Measurements from ENCODE around the gene NPY2R. TPM values are rescaled to one million over a fixed set of nuclear protein-coding genes. Genes with fewer than 3 reads are reported as not detected.

NPY2R gene
- total and polyA plus RNA-seq, 2 of the 13 experiments (the other 11 are each of a cell fraction or from before 2014, with no cell fraction given) = not detected

GRCh38 chr4:155232432-155232831, 24.0 kb downstream of the NPY2R start:
- Histone ChIP-seq H3K4me1 (ENCODE audit: insufficient read depth, low read length) (no peaks in the 10 kb centered on the region), H3K36me3 (replicated peaks in 1 of 2; ENCODE audit: control insufficient read depth in 1 of 2, insufficient read depth in 2 of 2, low read length in 2 of 2) (no peaks in the 10 kb centered on the region), H3K27ac (ENCODE audit: extremely low read length, insufficient read depth, low read length) (no peak overlapping the region), H3K9ac (ENCODE audit: insufficient read depth, low read depth, low read length) (no peak overlapping the region), H3K4me3 (replicated peaks in 1 of 3; ENCODE audit: insufficient read depth in 1 of 3, low read depth in 2 of 3, low read length in 3 of 3) (no peak overlapping the region), H2AFZ (ENCODE audit: low read length) (no peak overlapping the region), H3K27me3 (ENCODE audit: control insufficient read depth in 1 of 2, insufficient read depth in 2 of 2, low read length in 2 of 2) (no peaks in the 10 kb centered on the region), H3K9me3 (ENCODE audit: low read length) (no peaks in the 10 kb centered on the region), H3K4me2 (ENCODE audit: low read depth, low read length) (no peak overlapping the region), H4K20me1 (ENCODE audit: insufficient read depth, low read length) (no peaks in the 10 kb centered on the region), H3K79me2 (ENCODE audit: insufficient read depth, low read length) (no peaks in the 10 kb centered on the region)
- no peak for ATAC-seq
- in situ Hi-C loops (cut with HindIII; ENCODE audit: extremely low pct_ligation_motif_present, low pct_unique_long_range_greater_than_20kb) = no loop called here
- TF ChIP-seq KMT2B (CRISPR knock-in tag; IDR thresholded peaks at IDR 0.05) (no peak), U2AF2 (IDR thresholded peaks at IDR 0.05; ENCODE audit: low read depth, low read length) (no peak), ZNF230 (CRISPR knock-in tag; IDR thresholded peaks at IDR 0.05) (no peak), NBN (conservative IDR thresholded peaks at IDR 0.05) (no peak), DMAP1 (CRISPR knock-in tag; IDR thresholded peaks at IDR 0.05) (no peak), MTA1 (CRISPR knock-in tag; IDR thresholded peaks at IDR 0.05; ENCODE audit: borderline replicate concordance) (no peak), HDAC2 (CRISPR knock-in tag; IDR thresholded peaks at IDR 0.05) (no peak), MIER2 (CRISPR knock-in tag; IDR thresholded peaks at IDR 0.05) (no peak)
- BruUV-seq (replicated peaks) = no TSS peak
- DNase-seq (ENCODE audit: low spot score) = no peak
- intact Hi-C loops (cut with micrococcal nuclease; ENCODE audit: unreplicated experiment) = no loop called here
- FAIRE-seq = no peak
- CTCF ChIA-PET (ENCODE audit: low intra/inter-chr PET ratio, low total read pairs) = no interaction called here
- POLR2A ChIA-PET = no interaction called here

GRCh38 chr4:155234206-155234605, 25.8 kb downstream of the NPY2R start:
- no peaks in the 10 kb centered on the region for H3K4me1 ChIP-seq (ENCODE audit: insufficient read depth, low read length)
- no TSS peak for BruUV-seq (replicated peaks)
- ChIA-PET CTCF (ENCODE audit: low intra/inter-chr PET ratio, low total read pairs) (no interaction called here), POLR2A (no interaction called here)
- no peaks in the 10 kb centered on the region for H3K9me3 ChIP-seq (ENCODE audit: low read length)
- H3K36me3 ChIP-seq (replicated peaks in 1 of 2; ENCODE audit: control insufficient read depth in 1 of 2, insufficient read depth in 2 of 2, low read length in 2 of 2) = no peaks in the 10 kb centered on the region
- ATAC-seq (no peak), FAIRE-seq (no peak), DNase-seq (ENCODE audit: low spot score) (no peak)
- no peak overlapping the region for H3K4me3 ChIP-seq (replicated peaks in 1 of 3; ENCODE audit: insufficient read depth in 1 of 3, low read depth in 2 of 3, low read length in 3 of 3)
- no peak overlapping the region for H3K27ac ChIP-seq (ENCODE audit: extremely low read length, insufficient read depth, low read length)
- no peaks in the 10 kb centered on the region for H4K20me1 ChIP-seq (ENCODE audit: insufficient read depth, low read length)
- WGBS (ENCODE audit: low lambda C conversion rate) = 0% methylated on average over 1 of the region's 1 CpG
- intact Hi-C loops (cut with micrococcal nuclease; ENCODE audit: unreplicated experiment) = no loop called here
- in situ Hi-C loops (cut with HindIII; ENCODE audit: extremely low pct_ligation_motif_present, low pct_unique_long_range_greater_than_20kb) = no loop called here
- no peak overlapping the region for H3K9ac ChIP-seq (ENCODE audit: insufficient read depth, low read depth, low read length)
- no peak overlapping the region for H3K4me2 ChIP-seq (ENCODE audit: low read depth, low read length)
- no peak overlapping the region for H2AFZ ChIP-seq (ENCODE audit: low read length)
- no peaks in the 10 kb centered on the region for H3K27me3 ChIP-seq (ENCODE audit: control insufficient read depth in 1 of 2, insufficient read depth in 2 of 2, low read length in 2 of 2)
- H3K79me2 ChIP-seq (ENCODE audit: insufficient read depth, low read length) = no peaks in the 10 kb centered on the region
- TF ChIP-seq EP300 (IDR thresholded peaks at IDR 0.05; ENCODE audit: low read depth in 2 of 2, low read length in 2 of 2) (no peak), EP300 (CRISPR knock-in tag; IDR thresholded peaks at IDR 0.05; ENCODE audit: borderline replicate concordance) (no peak), ZNF589 (CRISPR knock-in tag; conservative IDR thresholded peaks at IDR 0.05) (no peak), ZNF430 (CRISPR knock-in tag; IDR thresholded peaks at IDR 0.05) (no peak), ZNF724P (CRISPR knock-in tag; IDR thresholded peaks at IDR 0.05; ENCODE audit: borderline replicate concordance) (no peak), ZNF670 (CRISPR knock-in tag; IDR thresholded peaks at IDR 0.05; ENCODE audit: borderline replicate concordance) (no peak), ZNF781 (CRISPR knock-in tag; IDR thresholded peaks at IDR 0.05; ENCODE audit: borderline replicate concordance, not compliant biosample characterization) (no peak)
